Fibroblast of mammary gland (primary cell): ENCODE results near the gene HGS.

Source experiments
- DNase-seq: peaks from one replicate; pipeline ENCODE4 v3.0.0-alpha.2; 2010; ENCODE audit warnings: low read depth
- H3K4me3 ChIP-seq: 2 replicates; pipeline ENCODE4 v1.5.1; 2011; ENCODE audit warnings: low read depth, mild to moderate bottlenecking, low read length, moderate library complexity; ENCODE audit not compliant: control insufficient read depth
- CTCF ChIP-seq: conservative IDR thresholded peaks from 2 replicates; pipeline ENCODE4 v1.5.1; 2011; ENCODE audit warnings: low read depth, low read length, inconsistent platforms; ENCODE audit not compliant: control insufficient read depth, insufficient read depth

HGS gene

DNA sequence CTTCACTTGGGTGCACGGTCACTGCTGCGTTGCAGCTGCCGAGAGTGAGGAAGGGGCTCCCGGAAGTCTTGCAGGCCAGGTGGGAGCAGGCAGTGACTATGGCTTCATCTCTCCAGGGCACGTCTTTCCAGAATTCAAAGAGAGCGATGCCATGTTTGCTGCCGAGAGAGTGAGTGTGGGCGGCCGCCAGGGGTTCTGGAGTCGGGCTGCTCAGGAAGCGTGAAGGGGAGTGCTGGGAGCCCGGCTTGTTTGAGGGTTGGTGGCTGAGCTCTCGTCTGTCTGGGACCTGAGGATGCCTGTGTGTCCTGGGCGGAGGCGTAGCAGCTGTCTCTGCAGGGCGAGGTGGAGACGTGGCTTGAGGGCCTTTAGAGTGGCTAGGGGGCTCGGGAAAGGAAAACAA, 6.3 kb downstream of the HGS start:
- TF ChIP-seq CTCF = no peak
- no peak for DNase-seq

DNA sequence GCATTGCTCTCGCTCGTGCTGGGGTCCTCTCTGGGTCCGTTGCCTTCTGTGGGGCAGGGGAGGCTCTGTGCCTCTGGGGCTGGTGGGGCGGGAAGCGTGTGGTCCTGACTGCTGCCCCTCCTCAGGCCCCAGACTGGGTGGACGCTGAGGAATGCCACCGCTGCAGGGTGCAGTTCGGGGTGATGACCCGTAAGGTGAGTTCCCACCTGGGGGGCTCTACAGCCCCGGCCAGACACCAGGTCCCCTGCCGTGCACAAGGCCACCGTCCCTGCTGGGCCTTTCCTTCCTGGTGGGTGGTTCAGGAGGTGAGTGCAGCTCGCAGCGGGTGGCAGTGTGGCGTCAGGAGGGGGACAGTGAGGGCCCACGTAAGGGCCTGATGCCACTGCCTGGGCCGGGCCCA, 6.7 kb downstream of the HGS start:
- no peak overlapping the region for H3K4me3 ChIP-seq
- TF ChIP-seq CTCF = no peak
- DNase-seq = no peak

More for the DNA sequence above, 6.3 kb downstream of the HGS start:
- no peak overlapping the region for H3K4me3 ChIP-seq

DNA sequence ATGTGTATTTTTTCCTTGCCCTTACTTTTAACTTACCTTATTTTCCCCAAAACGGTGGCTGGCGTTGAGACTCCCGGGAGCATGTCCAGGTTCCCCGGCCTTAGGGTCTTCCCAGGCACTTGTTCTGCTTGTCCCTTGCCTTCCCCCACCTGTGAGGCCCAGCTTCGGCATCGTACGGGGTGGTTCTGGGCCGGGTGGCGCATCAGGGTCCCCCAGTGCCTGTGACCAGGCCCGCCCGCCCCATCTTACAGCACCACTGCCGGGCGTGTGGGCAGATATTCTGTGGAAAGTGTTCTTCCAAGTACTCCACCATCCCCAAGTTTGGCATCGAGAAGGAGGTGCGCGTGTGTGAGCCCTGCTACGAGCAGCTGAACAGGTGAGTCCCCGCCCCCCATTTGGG, 7.4 kb downstream of the HGS start:
- no peak for DNase-seq
- H3K4me3 ChIP-seq = no peak overlapping the region
- TF ChIP-seq CTCF = no peak

- no peak for TF ChIP-seq CTCF
- no peak overlapping the region for H3K4me3 ChIP-seq
- DNase-seq = no peak
These were observed 7.8 kb downstream of the HGS start for GRCh38 chr17:81691608-81692007.

DNA sequence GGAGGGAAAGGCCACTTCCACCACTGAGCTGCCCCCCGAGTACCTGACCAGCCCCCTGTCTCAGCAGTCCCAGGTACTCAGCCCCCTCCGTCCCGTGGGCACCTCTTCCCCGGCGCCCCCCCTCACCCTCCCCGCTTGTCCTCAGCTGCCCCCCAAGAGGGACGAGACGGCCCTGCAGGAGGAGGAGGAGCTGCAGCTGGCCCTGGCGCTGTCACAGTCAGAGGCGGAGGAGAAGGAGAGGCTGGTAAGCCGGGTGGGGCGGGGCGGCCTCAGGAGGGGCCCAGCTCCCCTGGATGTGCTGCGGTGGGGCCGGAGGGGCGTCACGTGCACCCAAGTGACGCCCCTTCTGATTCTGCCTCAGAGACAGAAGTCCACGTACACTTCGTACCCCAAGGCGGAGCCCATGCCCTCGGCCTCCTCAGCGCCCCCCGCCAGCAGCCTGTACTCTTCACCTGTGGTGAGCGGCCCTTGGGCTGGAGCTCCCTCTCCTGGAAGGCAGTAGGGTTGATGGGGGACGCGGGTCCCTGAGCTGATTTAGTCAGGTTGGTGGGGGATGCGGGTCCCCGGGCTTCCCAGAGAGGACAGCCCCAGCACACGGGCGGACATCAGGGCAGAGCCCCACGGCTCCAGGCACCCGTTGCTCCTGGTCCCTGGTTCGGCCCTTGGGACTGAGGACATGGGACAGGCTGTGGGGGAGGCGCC, 9.8 kb downstream of the HGS start:
- no peak overlapping the region for H3K4me3 ChIP-seq
- DNase-seq = no peak
- no peak for TF ChIP-seq CTCF

DNA sequence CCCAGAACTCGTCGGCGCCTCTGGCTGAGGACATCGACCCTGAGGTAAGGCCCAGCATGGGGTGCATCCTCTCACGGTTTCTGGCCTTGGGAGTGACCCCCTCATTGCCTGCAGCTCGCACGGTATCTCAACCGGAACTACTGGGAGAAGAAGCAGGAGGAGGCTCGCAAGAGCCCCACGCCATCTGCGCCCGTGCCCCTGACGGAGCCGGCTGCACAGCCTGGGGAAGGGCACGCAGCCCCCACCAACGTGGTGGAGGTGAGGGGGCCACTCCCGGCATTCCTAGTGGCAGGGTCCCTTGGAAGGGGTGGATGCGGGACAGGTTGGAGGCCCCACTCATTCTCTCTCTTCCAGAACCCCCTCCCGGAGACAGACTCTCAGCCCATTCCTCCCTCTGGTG, 11.0 kb downstream of the HGS start:
- DNase-seq = no peak
- no peak overlapping the region for H3K4me3 ChIP-seq
- TF ChIP-seq CTCF = no peak

DNA sequence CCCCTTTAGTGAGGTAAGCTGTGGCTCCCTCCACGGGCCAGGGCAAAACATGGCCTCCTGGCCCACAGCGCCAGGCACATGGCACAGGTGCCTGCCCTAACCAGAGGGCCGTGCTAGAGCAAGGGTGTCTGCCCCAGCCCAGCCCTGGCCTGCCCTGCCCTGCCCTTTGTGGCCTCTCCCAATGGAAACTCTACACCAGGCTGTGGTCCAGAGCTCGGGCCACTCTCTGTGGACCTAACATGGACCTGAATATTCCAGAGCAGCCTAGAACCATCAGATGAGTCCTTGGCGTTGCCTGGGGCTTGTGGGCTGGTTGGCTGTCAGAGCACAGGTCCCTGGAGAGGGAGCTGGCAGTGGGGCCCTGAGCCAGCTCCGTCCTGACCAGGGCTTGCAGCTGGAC, 11.4 kb downstream of the HGS start:
- no peak overlapping the region for H3K4me3 ChIP-seq
- DNase-seq = no peak
- TF ChIP-seq CTCF = no peak
